ENCODE data around the gene RNF157.
A peak's percentile ranks its signal among the peaks of the same experiment; 100 is the strongest.

The RNF157 gene

GRCh38 chr17:76275382-76276068, 35.2 kb upstream of the RNF157 start:
- no peaks in the 10 kb centered on the region for H3K27me3 ChIP-seq (ENCODE audit: control insufficient read depth, insufficient read depth, low read length)
- H3K36me3 ChIP-seq (ENCODE audit: control insufficient read depth, low read depth, low read length): no peaks in the 10 kb centered on the region
- H3K4me1 ChIP-seq (ENCODE audit: control insufficient read depth, low read depth, low read length): peaks cover 6% of the 10 kb centered on the region
- H3K4me3 ChIP-seq (ENCODE audit: low read length): no peak overlapping the region
- H3K9me3 ChIP-seq (ENCODE audit: control insufficient read depth, low read depth, low read length): no peaks in the 10 kb centered on the region
- no peak overlapping the region for H3K9ac ChIP-seq (ENCODE audit: low read length)
- H3K27ac ChIP-seq (ENCODE audit: low read length): no peak overlapping the region

- H3K9me3 ChIP-seq (ENCODE audit: control insufficient read depth, low read depth, low read length): no peaks in the 10 kb centered on the region
- no peaks in the 10 kb centered on the region for H3K36me3 ChIP-seq (ENCODE audit: control insufficient read depth, low read depth, low read length)
- no peak overlapping the region for H3K4me3 ChIP-seq (ENCODE audit: low read length)
- peaks cover 6% of the 10 kb centered on the region for H3K4me1 ChIP-seq (ENCODE audit: control insufficient read depth, low read depth, low read length)
- H3K27ac ChIP-seq (ENCODE audit: low read length): no peak overlapping the region
- no peak overlapping the region for H3K9ac ChIP-seq (ENCODE audit: low read length)
- H3K27me3 ChIP-seq (ENCODE audit: control insufficient read depth, insufficient read depth, low read length): no peaks in the 10 kb centered on the region
Measured at GRCh38 chr17:76274112-76274956, 34.0 kb upstream of the RNF157 start.

- no peak overlapping the region for H3K9ac ChIP-seq (ENCODE audit: low read length)
- H3K4me1 ChIP-seq (ENCODE audit: control insufficient read depth, low read depth, low read length): peaks cover 6% of the 10 kb centered on the region
- H3K4me3 ChIP-seq (ENCODE audit: low read length): no peak overlapping the region
- H3K36me3 ChIP-seq (ENCODE audit: control insufficient read depth, low read depth, low read length): no peaks in the 10 kb centered on the region
- H3K27ac ChIP-seq (ENCODE audit: low read length): no peak overlapping the region
- H3K9me3 ChIP-seq (ENCODE audit: control insufficient read depth, low read depth, low read length): no peaks in the 10 kb centered on the region
- H3K27me3 ChIP-seq (ENCODE audit: control insufficient read depth, insufficient read depth, low read length): no peaks in the 10 kb centered on the region
Measured at GRCh38 chr17:76273445-76274111, 33.3 kb upstream of the RNF157 start.

- Histone ChIP-seq H3K36me3 (ENCODE audit: control insufficient read depth, low read depth, low read length) (no peaks in the 10 kb centered on the region), H3K4me3 (ENCODE audit: low read length) (no peak overlapping the region), H3K9ac (ENCODE audit: low read length) (no peak overlapping the region), H3K27me3 (ENCODE audit: control insufficient read depth, insufficient read depth, low read length) (no peaks in the 10 kb centered on the region), H3K9me3 (ENCODE audit: control insufficient read depth, low read depth, low read length) (no peaks in the 10 kb centered on the region), H3K4me1 (ENCODE audit: control insufficient read depth, low read depth, low read length) (peaks cover 8% of the 10 kb centered on the region), H3K27ac (ENCODE audit: low read length) (peak overlapping the region; percentile 7)
Measured at GRCh38 chr17:76272541-76273444, 32.5 kb upstream of the RNF157 start.

- peaks cover 11% of the 10 kb centered on the region for H3K4me1 ChIP-seq (ENCODE audit: control insufficient read depth, low read depth, low read length)
Measured at GRCh38 chr17:76271669-76272540, 31.6 kb upstream of the RNF157 start.

GRCh38 chr17:76270770-76271668, 30.7 kb upstream of the RNF157 start:
- Histone ChIP-seq H3K27ac (ENCODE audit: low read length) (no peak overlapping the region), H3K36me3 (ENCODE audit: control insufficient read depth, low read depth, low read length) (no peaks in the 10 kb centered on the region), H3K9ac (ENCODE audit: low read length) (no peak overlapping the region), H3K4me1 (ENCODE audit: control insufficient read depth, low read depth, low read length) (peaks cover 18% of the 10 kb centered on the region), H3K9me3 (ENCODE audit: control insufficient read depth, low read depth, low read length) (no peaks in the 10 kb centered on the region), H3K4me3 (ENCODE audit: low read length) (no peak overlapping the region), H3K27me3 (ENCODE audit: control insufficient read depth, insufficient read depth, low read length) (no peaks in the 10 kb centered on the region)

More at GRCh38 chr17:76271669-76272540, 31.6 kb upstream of the RNF157 start:
- Histone ChIP-seq H3K36me3 (ENCODE audit: control insufficient read depth, low read depth, low read length) (no peaks in the 10 kb centered on the region), H3K9ac (ENCODE audit: low read length) (no peak overlapping the region), H3K9me3 (ENCODE audit: control insufficient read depth, low read depth, low read length) (no peaks in the 10 kb centered on the region), H3K27ac (ENCODE audit: low read length) (no peak overlapping the region), H3K27me3 (ENCODE audit: control insufficient read depth, insufficient read depth, low read length) (no peaks in the 10 kb centered on the region), H3K4me3 (ENCODE audit: low read length) (no peak overlapping the region)

GRCh38 chr17:76270127-76270592, 29.9 kb upstream of the RNF157 start:
- H3K9me3 ChIP-seq (ENCODE audit: control insufficient read depth, low read depth, low read length): no peaks in the 10 kb centered on the region
- H3K4me3 ChIP-seq (ENCODE audit: low read length): no peak overlapping the region
- H3K9ac ChIP-seq (ENCODE audit: low read length): no peak overlapping the region
- H3K36me3 ChIP-seq (ENCODE audit: control insufficient read depth, low read depth, low read length): no peaks in the 10 kb centered on the region
- no peak overlapping the region for H3K27ac ChIP-seq (ENCODE audit: low read length)
- peaks cover 18% of the 10 kb centered on the region for H3K4me1 ChIP-seq (ENCODE audit: control insufficient read depth, low read depth, low read length)
- no peaks in the 10 kb centered on the region for H3K27me3 ChIP-seq (ENCODE audit: control insufficient read depth, insufficient read depth, low read length)

- no peak overlapping the region for H3K9ac ChIP-seq (ENCODE audit: low read length)
- H3K27ac ChIP-seq (ENCODE audit: low read length): no peak overlapping the region
- H3K4me1 ChIP-seq (ENCODE audit: control insufficient read depth, low read depth, low read length): peaks cover 22% of the 10 kb centered on the region
- no peaks in the 10 kb centered on the region for H3K27me3 ChIP-seq (ENCODE audit: control insufficient read depth, insufficient read depth, low read length)
- H3K4me3 ChIP-seq (ENCODE audit: low read length): no peak overlapping the region
- no peaks in the 10 kb centered on the region for H3K9me3 ChIP-seq (ENCODE audit: control insufficient read depth, low read depth, low read length)
- H3K36me3 ChIP-seq (ENCODE audit: control insufficient read depth, low read depth, low read length): no peaks in the 10 kb centered on the region
Measured at GRCh38 chr17:76268991-76269981, 29.0 kb upstream of the RNF157 start.
